Myocyte (in vitro differentiated cells): ENCODE data around the gene ABHD5. TPM values are rescaled to one million over a fixed set of nuclear protein-coding genes. Genes with fewer than 3 reads are reported as not detected.
A peak's percentile ranks its signal among the peaks of the same experiment; 100 is the strongest.

ENCODE experiments used
- DNase-seq: peaks from one replicate; pipeline ENCODE4 v3.0.0-alpha.2; 2012; ENCODE audit warnings: low read depth
- total RNA-seq: library from RNA; depleted of rRNA; stranded (reverse); fragments of >200 nt; gene quantifications from 2 replicates; pipeline ENCODE4 v1.2.3, GENCODE V29; 2014

The ABHD5 gene
- total RNA-seq, 1 donor from 2014 or later, result 26.9 TPM

DNA sequence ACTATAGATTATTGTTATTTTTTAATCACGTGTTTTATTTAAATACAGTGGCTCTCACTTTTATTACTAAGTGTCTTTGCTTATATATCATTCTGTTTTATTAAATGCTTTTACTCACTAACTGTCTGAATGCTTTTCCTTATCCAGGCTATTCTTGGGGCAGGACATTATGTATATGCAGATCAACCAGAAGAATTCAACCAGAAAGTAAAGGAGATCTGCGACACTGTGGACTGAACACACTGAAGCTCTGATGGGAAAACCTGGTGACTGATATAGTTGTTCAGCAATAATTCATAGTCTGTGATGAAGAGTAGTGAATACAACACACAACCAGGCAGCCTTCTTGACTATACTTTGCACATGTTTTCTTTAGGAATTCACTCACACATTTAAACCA lies 27.6 kb downstream of the ABHD5 start:
- no peak for DNase-seq

DNA sequence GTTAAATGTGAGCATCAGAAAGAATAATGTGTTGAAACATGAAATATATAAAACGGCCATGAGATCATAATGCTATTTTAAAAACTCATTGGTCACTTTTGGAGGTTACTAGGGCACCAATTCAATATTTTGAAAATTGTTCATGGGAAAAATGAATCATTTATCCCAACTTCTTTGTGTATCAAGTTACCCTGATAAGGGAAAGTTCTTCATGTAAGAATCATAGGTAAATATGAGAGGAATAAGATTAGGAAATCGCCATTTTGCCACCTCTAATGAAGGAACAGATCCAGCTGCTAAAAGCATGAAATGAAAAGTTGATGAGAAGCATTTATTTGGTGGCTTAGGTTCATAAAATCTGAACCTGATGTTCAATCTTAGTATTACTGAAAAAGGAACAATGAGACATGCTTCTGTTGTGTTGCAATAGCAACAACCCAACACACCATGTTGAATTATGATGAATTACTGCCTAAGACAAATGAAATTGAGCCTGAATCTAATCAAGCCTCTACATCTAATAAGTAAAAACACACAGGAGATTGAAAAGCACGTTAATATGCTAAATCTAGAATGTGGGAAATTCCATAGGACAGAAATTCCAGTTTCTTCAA lies 32.5 kb downstream of the ABHD5 start:
- peak; percentile 27 for DNase-seq

GRCh38 chr3:43726521-43726920 lies 35.8 kb downstream of the ABHD5 start:
- DNase-seq, result peak; percentile 21

DNA sequence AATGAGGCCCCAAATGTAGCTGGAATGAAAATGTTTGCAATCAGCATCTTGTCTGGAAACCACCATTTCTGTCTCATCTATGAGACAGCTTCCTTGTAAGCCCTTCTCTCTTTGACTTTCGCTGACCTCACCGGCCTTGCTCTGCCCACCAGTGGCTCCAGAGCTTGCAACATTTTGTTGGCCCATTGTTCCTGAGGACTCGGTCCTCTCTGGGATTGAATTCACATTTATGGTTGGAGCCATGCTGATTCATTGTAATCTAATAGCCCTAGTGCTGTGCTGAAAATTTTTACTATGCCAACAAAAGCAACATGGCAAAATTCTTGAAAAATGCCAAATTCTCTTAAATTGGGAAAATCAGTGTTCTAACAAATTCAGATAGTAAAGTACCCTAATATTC lies 37.2 kb downstream of the ABHD5 start:
- peak; percentile 66 for DNase-seq

GRCh38 chr3:43728476-43728875 lies 37.7 kb downstream of the ABHD5 start:
- no peak for DNase-seq

- peak; percentile 36 for DNase-seq
Observed at GRCh38 chr3:43728947-43729346, 38.2 kb downstream of the ABHD5 start.

GRCh38 chr3:43729707-43730414 lies 39.1 kb downstream of the ABHD5 start:
- DNase-seq, result no peak

- no peak for DNase-seq
Observed at GRCh38 chr3:43732747-43733425, 42.1 kb downstream of the ABHD5 start.

- peak; percentile 78 for DNase-seq
Observed at GRCh38 chr3:43733459-43734384, 43.0 kb downstream of the ABHD5 start.

DNA sequence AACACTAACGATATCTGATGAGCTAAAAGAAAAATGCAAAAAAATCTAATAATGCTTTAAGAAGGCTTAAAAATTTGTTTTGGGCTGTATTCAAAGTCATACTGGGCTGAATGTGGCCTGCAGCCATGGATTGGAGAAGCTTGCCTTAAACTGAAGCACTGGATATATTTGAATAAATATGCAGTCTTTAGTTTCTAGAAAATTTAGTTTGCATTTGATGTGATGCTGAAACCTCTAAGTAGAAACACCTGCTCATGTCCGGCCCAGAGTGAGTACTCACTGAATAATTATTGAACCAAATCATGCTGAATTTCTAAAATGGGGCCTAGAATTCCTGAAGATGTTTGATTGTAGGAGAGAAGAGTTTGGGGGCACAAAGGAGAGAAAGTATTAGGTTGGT lies 43.9 kb downstream of the ABHD5 start:
- DNase-seq, result no peak

GRCh38 chr3:43735618-43736017 lies 44.9 kb downstream of the ABHD5 start:
- peak; percentile 45 for DNase-seq

GRCh38 chr3:43736558-43737440 lies 46.1 kb downstream of the ABHD5 start:
- DNase-seq, result peak; percentile 81

DNA sequence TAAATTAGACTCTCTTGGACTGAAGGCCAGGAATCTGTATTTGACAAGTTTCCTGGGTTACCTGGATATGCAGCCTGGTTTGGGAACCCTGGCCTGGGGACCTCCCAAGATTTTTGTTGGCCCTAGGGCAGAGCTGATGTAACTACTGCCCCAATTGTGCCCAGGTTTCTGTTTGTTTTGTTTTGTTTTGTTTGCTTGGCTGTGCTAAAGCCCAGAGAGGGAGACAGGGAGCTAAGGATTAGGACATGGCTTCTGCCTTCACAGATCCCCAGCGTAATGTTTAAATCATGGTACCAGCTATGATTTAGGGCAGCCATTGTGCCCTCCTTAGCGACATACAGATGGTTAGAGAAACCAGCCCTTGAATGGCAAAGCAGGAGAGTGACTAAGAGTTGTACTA lies 47.6 kb downstream of the ABHD5 start:
- DNase-seq, result no peak

DNA sequence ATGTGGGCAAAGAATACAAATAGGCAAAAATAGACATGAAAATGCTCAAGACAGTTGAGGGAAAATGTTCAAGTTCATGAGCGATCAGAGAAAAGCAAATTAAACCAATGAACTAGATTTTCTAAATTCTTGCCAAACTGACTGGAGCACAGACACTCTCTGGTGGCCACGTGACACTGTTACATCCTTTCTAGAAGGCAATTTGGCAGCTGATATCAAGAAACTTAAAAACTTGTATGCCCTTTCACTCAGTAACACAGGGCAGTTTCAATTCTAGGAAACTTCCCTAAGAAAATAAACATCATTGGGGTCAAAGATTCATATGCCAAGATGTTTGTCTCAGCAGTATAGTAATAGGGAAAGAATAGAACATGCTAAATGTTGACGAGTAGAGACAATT lies 52.2 kb downstream of the ABHD5 start:
- no peak for DNase-seq

DNA sequence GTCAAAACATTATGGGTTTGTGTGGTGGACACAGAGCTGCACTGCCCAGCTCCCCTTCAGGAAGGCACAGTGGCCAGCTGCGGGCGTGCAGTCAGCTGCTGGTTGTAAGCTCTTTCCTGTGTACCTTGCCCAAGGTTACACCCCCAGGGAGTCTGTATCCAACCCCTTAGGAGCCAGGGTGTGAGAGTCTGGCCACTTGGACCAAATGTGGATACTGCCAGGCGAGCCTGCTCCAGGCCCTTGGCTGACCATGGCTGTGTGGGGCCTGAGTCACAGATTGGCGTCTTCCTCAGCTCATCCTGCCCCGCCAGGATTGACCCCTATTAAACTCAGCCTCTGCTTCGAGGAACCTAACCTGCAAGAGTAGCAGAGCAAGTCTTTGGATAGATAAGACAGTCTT lies 56.9 kb downstream of the ABHD5 start:
- peak; percentile 47 for DNase-seq

DNA sequence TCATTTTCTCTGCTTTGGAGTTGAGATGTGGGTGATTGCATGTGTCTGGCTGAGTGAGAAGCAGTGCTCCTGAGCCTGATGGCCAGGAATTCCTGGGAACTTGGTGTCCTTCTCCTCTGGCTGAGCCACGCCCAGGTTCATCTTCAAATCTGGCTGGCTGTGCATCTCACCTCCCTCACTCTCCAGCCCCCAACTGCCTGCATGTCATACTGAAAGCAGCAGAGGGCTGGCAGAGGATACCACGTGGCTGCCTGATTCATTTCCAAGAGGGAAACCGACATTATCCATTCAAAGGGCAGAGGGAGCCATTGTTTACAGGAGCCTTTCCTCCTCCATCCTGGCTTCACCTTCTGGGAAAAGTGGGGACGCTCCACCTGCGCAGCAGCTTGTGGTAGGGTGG lies 57.4 kb downstream of the ABHD5 start:
- peak; percentile 51 for DNase-seq

- no peak for DNase-seq
Observed at GRCh38 chr3:43748645-43749044, 57.9 kb downstream of the ABHD5 start.

- DNase-seq, result no peak
Observed at GRCh38 chr3:43752905-43753304, 62.2 kb downstream of the ABHD5 start.

DNA sequence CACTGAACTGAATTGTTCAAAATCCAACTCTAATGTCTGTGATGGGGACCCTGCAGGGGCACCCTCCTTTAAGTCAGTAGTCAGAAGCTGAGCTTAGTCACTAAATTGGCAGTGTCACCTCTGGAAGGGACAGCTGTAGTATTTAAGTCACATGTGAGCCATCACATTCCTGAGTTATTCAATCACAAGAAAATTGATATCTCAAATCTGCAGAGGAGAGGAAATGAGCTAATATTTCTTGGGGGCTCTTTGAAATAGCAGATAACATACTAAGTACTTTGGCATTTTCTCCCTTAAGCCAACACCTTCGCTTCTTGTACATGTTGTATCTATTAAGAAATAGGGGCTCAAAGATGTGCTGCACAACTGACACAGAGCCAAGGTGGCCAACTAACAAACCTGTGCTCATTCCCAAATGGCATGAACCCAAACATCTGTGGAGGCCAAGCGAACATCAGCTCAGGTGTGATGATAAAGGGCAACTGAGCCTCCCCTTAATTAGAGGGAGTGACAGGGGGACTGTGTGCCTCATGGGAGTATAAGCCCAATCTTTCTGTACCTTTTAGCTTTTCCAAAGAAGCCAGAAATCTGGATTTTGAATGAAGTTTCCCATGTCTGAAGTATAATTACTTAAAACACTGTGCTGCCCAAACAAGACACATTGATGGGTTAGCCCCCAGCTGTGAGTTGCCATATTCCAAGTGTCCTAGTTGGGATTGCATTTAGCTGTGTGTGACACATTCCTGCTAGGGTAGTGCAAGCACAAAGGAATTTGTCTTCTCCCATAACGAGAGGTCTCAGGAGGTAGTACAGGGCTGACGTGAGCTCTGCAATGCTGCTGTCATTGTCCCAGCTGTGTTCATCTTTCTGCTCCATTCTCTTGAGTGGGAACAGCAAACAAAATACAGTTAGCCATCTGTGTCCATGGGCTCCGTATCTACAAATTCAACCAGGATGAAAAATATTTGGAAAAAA lies 63.3 kb downstream of the ABHD5 start:
- DNase-seq, result peak; percentile 72
